Upper lobe of right lung (tissue), 1 donor: Measurements from ENCODE around the gene ANXA7. TPM values are rescaled to one million over a fixed set of nuclear protein-coding genes. Genes with fewer than 3 reads are reported as not detected.

Source experiments
- ATAC-seq: fragments of 200-7000 bp; cut with Tn5 transposase; one replicate; pipeline ENCODE4 v1.9.1; 2020; ENCODE audit warnings: mild to moderate bottlenecking, moderate library complexity
- DNase-seq: peaks from one replicate; pipeline ENCODE4 v3.0.0-alpha.2; 2020
- H3K27ac ChIP-seq: fragments of 200-600 bp; one replicate; pipeline ENCODE4 v1.8.0; 2022
- H3K27me3 ChIP-seq: fragments of 200-600 bp; one replicate; pipeline ENCODE4 v1.8.0; 2022; ENCODE audit warnings: mild to moderate bottlenecking
- H3K36me3 ChIP-seq: fragments of 200-600 bp; one replicate; pipeline ENCODE4 v1.8.0; 2022
- H3K4me1 ChIP-seq: fragments of 200-600 bp; one replicate; pipeline ENCODE4 v1.8.0; 2022
- H3K4me3 ChIP-seq: fragments of 200-600 bp; one replicate; pipeline ENCODE4 v1.8.0; 2022; ENCODE audit warnings: mild to moderate bottlenecking
- H3K9me3 ChIP-seq: fragments of 200-600 bp; one replicate; pipeline ENCODE4 v1.8.0; 2022
- CTCF ChIP-seq: fragments of 200-600 bp; IDR thresholded peaks from one replicate; pipeline ENCODE4 v1.8.0; 2022; ENCODE audit warnings: antibody characterized with exemption
- intact Hi-C: fragments of 100-400 bp; cut with DNase I; formaldehyde crosslinking; loops from one replicate; pipeline ENCODE4 v1.11.0; 2022
- total RNA-seq: library from RNA; stranded (reverse); fragmentation: NEBNext Ultra II Directional; extraction: Animal tissue kit (Norgen Biotek cat#: 25700); gene quantifications from one replicate; pipeline ENCODE4 v1.2.1, GENCODE V29; 2021
- donor health status: DM: no; HTN: yes; CAD: no; lungs with severe emphysema.

Gene ANXA7
- total RNA-seq, 1 donor from 2014 or later = 102 TPM

- Histone ChIP-seq H3K36me3 (peaks cover 18% of the 10 kb centered on the region), H3K27ac (no peak overlapping the region), H3K4me1 (no peaks in the 10 kb centered on the region), H3K4me3 (no peak overlapping the region), H3K9me3 (no peaks in the 10 kb centered on the region), H3K27me3 (no peaks in the 10 kb centered on the region)
- no peak for DNase-seq
- intact Hi-C loops = no loop called here
- ATAC-seq = no peak
- no peak for TF ChIP-seq CTCF
These were observed 19.0 kb upstream of the ANXA7 start for GRCh38 chr10:73432646-73433537.

- Histone ChIP-seq H3K36me3 (peaks cover 59% of the 10 kb centered on the region), H3K4me3 (no peak overlapping the region), H3K27ac (no peak overlapping the region), H3K4me1 (no peaks in the 10 kb centered on the region), H3K9me3 (no peaks in the 10 kb centered on the region), H3K27me3 (no peaks in the 10 kb centered on the region)
- no peak for ATAC-seq
- TF ChIP-seq CTCF = no peak
- DNase-seq = no peak
- intact Hi-C loops = no loop called here
These were observed 12.5 kb upstream of the ANXA7 start for GRCh38 chr10:73426318-73426717.

GRCh38 chr10:73424478-73424877 is 10.6 kb upstream of the ANXA7 start:
- intact Hi-C loops = no loop called here
- TF ChIP-seq CTCF = no peak
- no peak overlapping the region for H3K27ac ChIP-seq
- peaks cover 59% of the 10 kb centered on the region for H3K36me3 ChIP-seq
- H3K9me3 ChIP-seq = no peaks in the 10 kb centered on the region
- no peaks in the 10 kb centered on the region for H3K27me3 ChIP-seq
- DNase-seq (no peak), ATAC-seq (no peak)
- no peak overlapping the region for H3K4me3 ChIP-seq
- H3K4me1 ChIP-seq = no peaks in the 10 kb centered on the region

GRCh38 chr10:73423309-73423708 is 9.5 kb upstream of the ANXA7 start:
- DNase-seq (no peak), ATAC-seq (no peak)
- intact Hi-C loops = no loop called here
- H3K27ac ChIP-seq = no peak overlapping the region
- peaks cover 59% of the 10 kb centered on the region for H3K36me3 ChIP-seq
- H3K4me3 ChIP-seq = no peak overlapping the region
- no peak for TF ChIP-seq CTCF
- no peaks in the 10 kb centered on the region for H3K27me3 ChIP-seq
- no peaks in the 10 kb centered on the region for H3K9me3 ChIP-seq
- H3K4me1 ChIP-seq = no peaks in the 10 kb centered on the region

- no peak for TF ChIP-seq CTCF
- Histone ChIP-seq H3K9me3 (no peaks in the 10 kb centered on the region), H3K36me3 (no peaks in the 10 kb centered on the region), H3K27ac (no peak overlapping the region), H3K27me3 (no peaks in the 10 kb centered on the region), H3K4me1 (peaks cover 19% of the 10 kb centered on the region), H3K4me3 (no peak overlapping the region)
- ATAC-seq (no peak), DNase-seq (no peak)
- intact Hi-C loops = no loop called here
These were observed 2.7 kb upstream of the ANXA7 start for GRCh38 chr10:73416571-73416970.
